GM03348 (cell line): ENCODE data around the gene PCBD2.
A peak's percentile ranks its signal among the peaks of the same experiment; 100 is the strongest.
"Not testable (repeated sequence)": the region's sequence is repeated elsewhere in the genome, so short reads cannot be mapped to it uniquely, and the experiment has no call there.

ENCODE experiments used
- DNase-seq: peaks from one replicate; pipeline ENCODE4 v3.0.0; 2012; ENCODE audit warnings: low spot score

PCBD2 gene

GRCh38 chr5:134906811-134907210 is 1.9 kb downstream of the PCBD2 start:
- DNase-seq: no peak

GRCh38 chr5:134910752-134911151 is 5.8 kb downstream of the PCBD2 start:
- DNase-seq: not testable (repeated sequence)

GRCh38 chr5:134911285-134912206 is 6.6 kb downstream of the PCBD2 start:
- no peak for DNase-seq

DNA sequence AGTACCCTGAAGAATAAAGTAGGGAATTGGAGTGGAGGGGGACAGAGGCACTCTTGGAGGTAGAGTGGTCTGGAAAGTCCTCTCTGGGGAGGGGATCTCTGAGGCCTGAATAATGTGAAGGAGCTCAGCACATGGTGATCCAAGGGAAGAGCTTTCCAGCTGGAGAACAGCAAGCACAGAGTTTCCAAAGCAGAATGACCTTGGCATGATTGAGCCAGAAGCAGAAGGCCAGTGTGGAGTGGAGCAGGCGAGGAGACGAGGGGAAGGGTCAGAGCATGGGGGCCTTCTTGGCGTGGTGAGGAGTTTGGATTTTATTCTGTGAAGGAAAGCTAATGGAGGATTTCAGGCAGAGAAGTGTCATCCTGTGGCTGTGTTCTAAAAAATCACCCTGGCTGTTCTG is 8.3 kb downstream of the PCBD2 start:
- DNase-seq: no peak

DNA sequence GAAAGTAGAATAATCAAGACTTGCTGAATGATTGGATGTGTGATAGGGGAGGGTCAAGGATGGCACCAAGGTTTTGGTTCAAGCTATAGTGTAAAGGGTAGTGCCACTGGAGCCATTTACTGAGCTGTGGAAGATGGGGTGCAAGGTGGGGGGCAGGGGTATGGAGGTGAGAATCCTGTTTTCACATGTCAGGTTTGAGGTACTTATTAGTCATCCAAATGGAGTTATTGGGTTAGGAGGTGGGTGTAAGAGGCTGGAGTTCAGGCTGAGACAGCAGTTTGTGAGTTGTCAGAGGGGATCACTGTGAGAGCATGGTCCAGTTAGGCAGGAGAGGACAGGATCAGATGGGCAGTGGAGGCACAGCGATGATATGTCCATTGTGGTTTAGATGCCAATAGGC is 8.9 kb downstream of the PCBD2 start:
- DNase-seq: no peak

DNA sequence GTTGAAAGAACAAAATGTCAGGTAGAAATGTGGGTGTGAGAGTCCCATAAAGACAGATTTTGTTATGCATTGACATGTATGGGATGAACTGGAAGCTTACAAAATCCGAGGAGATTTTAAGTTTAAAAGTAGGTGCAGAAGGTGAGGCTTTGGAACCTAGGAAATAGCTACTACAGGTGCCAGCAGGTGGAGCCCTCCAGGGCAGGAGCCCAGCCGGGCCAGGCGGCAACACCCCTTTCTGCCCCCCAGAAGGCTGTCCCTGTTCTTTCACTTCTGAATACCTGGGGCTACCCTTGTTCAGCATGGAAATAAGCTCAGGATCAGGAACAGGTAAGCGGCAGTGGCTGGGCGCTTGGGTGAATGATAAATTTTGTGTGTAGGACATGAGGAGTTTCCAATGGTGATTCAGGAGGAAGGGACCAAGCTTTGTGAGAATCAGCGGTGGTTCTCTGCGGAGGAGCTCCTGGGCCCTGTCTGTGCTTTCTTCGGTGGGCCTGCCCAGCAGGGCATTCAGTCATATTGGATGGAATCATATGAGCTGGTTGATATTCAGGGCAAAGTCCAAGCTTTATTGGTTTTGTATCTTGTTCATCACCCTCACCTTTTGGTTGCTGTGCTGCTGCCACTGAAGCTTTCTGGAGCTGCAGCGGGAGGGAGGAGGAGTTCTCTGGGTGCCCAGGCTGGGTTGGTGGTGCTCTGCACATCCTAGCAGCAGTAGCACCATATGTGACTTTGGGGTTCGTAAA is 12.3 kb downstream of the PCBD2 start:
- no peak for DNase-seq

- no peak for DNase-seq
These were observed 13.9 kb downstream of the PCBD2 start for GRCh38 chr5:134918861-134919260.

DNA sequence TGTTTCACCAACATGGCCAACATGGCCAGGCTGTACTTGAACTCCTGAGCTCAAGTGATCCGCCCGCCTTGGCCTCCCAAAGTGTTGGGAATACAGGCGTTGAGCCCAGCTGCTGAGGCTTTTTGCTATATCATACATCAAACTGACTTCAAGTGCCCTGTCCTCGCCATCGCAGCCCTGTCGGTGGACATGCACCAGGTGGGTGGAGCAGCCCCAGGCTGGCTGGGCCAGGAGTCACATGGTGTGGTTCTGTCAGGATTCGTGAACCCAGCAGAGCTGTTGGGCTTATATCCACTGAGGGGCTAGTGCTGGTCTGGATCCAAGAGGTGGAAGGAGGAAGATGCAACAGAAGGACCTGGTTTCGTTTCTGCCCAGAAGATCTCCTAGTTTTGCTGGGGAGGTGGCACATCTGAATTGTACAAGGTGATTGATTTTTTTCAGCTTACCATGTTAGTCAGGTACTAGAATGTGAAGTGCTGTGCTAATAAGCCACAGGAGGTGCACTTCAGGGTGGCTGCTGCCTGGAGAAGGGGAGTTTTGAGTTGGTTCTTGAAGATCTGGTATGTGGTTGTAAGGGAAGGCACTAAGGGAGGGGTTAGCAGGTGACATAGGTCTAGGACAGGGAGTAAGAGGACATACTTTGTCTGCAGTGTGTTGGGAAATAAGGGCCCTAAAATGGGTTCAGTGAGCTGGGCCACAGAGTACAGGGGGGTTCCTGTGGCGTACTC is 16.1 kb downstream of the PCBD2 start:
- no peak for DNase-seq

GRCh38 chr5:134932508-134932907 is 27.6 kb downstream of the PCBD2 start:
- DNase-seq: no peak

DNA sequence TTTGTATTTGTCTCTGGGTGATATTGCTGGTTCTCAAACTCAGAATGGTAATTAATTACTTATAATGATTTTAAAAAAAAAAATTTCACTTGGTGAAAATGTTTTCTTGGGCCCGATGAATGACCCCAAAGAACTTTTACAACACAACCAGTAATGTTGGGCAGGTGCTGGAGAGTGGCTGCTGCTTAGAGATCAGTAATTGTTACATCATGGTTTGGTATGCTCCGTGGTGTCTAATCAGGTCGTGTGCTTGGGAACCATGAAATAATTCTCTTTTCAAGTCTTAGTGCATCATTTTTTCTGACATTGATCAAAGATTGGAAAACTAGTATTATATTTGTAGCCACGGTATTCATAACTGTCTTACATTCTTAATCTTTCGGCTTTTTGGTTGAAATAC is 29.3 kb downstream of the PCBD2 start:
- no peak for DNase-seq

DNA sequence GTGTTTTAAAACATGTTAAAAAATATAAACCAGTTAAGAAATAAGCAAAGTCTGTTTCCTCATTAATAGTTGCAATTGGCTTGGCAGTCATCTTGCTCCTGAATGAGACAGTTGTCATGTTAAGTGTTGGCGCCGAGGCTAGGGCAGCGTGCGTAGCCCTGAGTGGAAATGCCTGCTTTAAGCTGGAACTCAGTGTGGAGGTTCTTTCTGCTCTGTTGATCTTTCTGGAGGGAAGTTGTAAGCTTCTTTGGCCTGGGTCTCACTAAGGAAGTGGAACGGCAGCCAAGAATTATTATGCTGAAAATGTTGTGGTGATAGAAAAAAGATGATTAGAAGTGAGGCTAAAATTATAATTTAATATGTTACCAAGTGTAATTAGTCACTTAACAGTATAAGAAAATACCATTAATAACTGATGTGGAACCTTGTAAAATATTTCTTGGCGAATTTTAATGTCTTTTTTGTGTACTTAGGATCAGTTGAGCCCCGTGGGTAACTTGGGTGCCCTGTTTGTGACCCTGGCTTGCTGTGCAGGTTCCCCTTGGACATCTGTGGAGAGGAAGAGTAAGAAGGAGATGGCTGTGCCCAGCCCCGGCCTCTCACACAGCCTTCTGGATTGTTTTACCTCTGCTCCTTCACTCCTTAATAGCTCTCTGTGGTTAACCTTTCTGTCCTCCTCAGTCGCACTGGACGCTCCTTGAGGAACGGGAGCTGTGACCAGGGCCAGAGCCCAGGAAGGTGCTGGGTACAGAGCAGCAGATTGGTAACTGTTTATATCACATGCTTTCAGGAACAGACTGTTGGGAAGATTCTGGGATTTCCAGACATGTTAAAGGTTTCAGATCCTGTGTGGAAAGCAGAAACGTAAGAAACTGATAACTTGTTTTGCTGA is 31.0 kb downstream of the PCBD2 start:
- DNase-seq: no peak

- no peak for DNase-seq
These were observed 32.6 kb downstream of the PCBD2 start for GRCh38 chr5:134937526-134937925.

DNA sequence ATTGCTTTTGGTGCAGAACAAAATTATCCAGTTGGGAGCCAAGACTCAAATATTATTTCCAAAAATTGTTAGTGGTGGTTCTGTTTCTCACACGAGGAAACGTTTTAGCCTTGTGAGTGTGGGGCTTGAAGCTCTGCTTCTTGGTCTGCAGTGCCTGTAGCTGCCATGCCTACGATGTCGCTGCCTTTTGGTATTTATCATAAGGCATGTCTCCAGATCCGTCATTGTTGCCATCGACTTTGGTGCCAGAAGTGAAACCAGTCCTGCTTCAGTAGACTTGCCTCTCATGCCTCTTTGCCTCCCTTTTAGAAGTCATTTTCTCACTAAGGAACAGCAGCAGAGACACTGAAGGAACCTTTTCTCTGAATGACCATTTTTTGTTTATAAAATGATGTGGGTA is 33.1 kb downstream of the PCBD2 start:
- no peak for DNase-seq

DNA sequence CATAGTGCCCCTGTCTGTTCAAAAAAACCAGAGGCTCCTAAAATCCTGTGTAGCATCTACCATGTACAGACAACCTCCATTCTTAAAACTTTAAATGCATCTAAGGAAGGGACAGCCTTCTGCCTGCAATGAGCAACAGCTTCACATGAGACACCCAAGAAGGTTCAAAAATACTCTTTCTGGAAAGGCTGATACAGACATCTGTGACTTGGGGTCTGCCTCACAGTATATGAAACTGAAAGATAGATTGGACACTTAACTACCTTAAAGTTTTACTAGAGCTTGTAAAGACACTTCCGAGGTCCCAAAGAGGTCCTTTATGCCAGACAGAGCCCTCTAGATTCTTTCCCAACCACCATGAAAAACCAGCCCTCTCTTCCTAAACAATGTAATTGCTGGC is 34.6 kb downstream of the PCBD2 start:
- DNase-seq: no peak

DNA sequence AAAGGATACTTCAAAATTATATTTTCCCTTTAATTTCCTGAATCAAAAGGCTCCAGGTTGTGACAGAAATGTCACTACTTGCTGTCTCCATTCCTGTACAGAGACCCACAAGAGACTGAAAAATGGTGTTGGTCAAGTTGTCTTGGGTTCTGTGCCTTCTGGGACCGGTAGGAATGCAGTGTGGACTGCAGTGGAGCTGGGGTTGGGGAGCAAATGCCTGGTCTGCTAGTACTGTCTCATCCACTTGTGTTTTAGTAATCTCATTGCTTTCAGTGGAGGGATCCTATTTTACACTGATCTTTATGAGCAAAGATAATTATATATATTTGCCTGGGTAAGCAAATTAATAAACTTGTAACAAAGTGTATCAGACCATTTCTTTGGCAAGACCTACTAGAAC is 38.6 kb downstream of the PCBD2 start:
- no peak for DNase-seq

GRCh38 chr5:134944630-134945029 is 39.7 kb downstream of the PCBD2 start:
- no peak for DNase-seq

DNA sequence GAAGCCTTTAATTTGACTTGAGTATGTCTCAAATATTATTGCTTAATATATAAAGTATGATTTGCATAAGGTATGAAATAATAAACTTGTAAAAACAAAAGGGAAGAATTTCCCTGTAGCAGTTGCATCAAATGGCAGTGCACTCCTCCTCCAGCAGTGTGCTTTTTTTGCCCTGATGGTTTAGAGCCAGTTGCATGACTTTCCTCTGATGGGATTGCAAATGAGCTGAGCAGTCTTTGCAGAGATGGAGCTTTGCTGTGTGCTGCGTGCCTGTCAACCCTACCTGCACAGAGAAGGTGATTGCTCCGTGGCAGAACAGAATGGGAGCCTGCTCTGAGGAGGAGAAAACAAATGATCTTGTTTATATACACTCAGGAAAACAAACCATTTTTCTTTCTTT is 40.1 kb downstream of the PCBD2 start:
- DNase-seq: no peak

GRCh38 chr5:134948911-134949310 is 44.0 kb downstream of the PCBD2 start:
- DNase-seq: peak; percentile 35

GRCh38 chr5:134949316-134949715 is 44.4 kb downstream of the PCBD2 start:
- DNase-seq: no peak

GRCh38 chr5:134957920-134958608 is 53.1 kb downstream of the PCBD2 start:
- DNase-seq: no peak

DNA sequence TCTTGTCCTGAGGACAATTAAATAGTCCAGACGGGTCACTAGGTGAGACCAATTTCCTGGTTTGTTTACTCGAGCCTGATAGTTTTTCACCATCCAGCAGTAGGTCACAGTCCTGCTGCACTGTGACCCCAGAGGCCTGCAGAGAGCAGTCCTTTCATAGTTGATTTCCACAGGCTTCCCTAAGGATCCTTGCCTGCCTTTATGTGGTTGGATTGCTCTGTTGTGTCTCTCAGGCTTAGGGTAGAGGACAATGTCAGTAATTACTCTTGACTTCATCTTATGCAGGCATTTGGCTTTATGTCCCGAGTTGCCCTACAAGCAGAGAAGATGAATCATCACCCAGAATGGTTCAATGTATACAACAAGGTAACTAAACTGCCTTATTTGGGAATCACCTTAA is 53.8 kb downstream of the PCBD2 start:
- no peak for DNase-seq
